Panc1 (cell line): Measurements from ENCODE around the gene CIBAR2. TPM values are rescaled to one million over a fixed set of nuclear protein-coding genes. Genes with fewer than 3 reads are reported as not detected.

Experiments
- ATAC-seq: fragments of 200-7000 bp; cut with Tn5 transposase; 2 replicates; pipeline ENCODE4 v1.9.1; 2020; ENCODE audit warnings: mild to moderate bottlenecking, moderate library complexity
- BruUV-seq: library from RNA; stranded (reverse); fragments of 400-500 nt; replicated peaks from 2 replicates; lab custom pipeline; 2021; lab: Mats Ljungman, UMichigan
- CTCF ChIA-PET: fragments of 300-600 bp; sonication (Branson Sonifier 250); formaldehyde crosslinking; loops from one replicate; lab custom pipeline; 2022; ENCODE audit warnings: antibody characterized with exemption; lab: Charles Lee
- POLR2A ChIA-PET: fragments of 300-600 bp; sonication (Branson Sonifier 250); formaldehyde crosslinking; loops from one replicate; lab custom pipeline; 2022; ENCODE audit warnings: antibody characterized with exemption; lab: Charles Lee
- DNase-seq: peaks from one replicate; pipeline ENCODE4 v3.0.0-alpha.2; 2010; ENCODE audit warnings: low read depth, low spot score
- H3K27ac ChIP-seq: 2 replicates; pipeline ENCODE4 v1.5.1; 2011; ENCODE audit warnings: mild to moderate bottlenecking, low read length, inconsistent platforms
- H3K27me3 ChIP-seq: fragments of 200-500 bp; sonication (Bioruptor generic); 2 replicates; pipeline ENCODE4 v1.6.0; 2014; ENCODE audit warnings: low read length, inconsistent platforms; ENCODE audit not compliant: control insufficient read depth, insufficient read depth
- H3K36me3 ChIP-seq: fragments of 200-500 bp; sonication (Bioruptor generic); 2 replicates; pipeline ENCODE4 v1.5.1; 2014; ENCODE audit warnings: inconsistent platforms, mild to moderate bottlenecking, low read length, moderate library complexity; ENCODE audit not compliant: control insufficient read depth, insufficient read depth
- H3K4me1 ChIP-seq: 2 replicates; pipeline ENCODE4 v1.5.1; 2011; ENCODE audit warnings: inconsistent platforms, mild to moderate bottlenecking, low read length, moderate library complexity; ENCODE audit not compliant: control insufficient read depth, insufficient read depth
- H3K4me3 ChIP-seq, 2 experiments: 2 replicates each; pipeline ENCODE4 v1.5.1; 2011 to 2012; ENCODE audit warnings: low read depth in 2 of 2, low read length in 2 of 2, mild to moderate bottlenecking in 2 of 2, inconsistent platforms in 1 of 2, moderate library complexity in 1 of 2
- H3K9me3 ChIP-seq: fragments of 200-500 bp; sonication (Bioruptor generic); 2 replicates; pipeline ENCODE4 v1.5.1; 2014; ENCODE audit warnings: low read depth, mild to moderate bottlenecking, inconsistent platforms, low read length, moderate library complexity; ENCODE audit not compliant: control insufficient read depth, insufficient read depth
- CTCF ChIP-seq: fragments of 450-650 bp; IDR thresholded peaks from 2 replicates; pipeline ENCODE4 v1.5.1; 2017; ENCODE audit warnings: mild to moderate bottlenecking
- POLR2AphosphoS5 ChIP-seq: IDR thresholded peaks from 2 replicates; pipeline ENCODE4 v1.6.1; 2012; ENCODE audit warnings: mild to moderate bottlenecking, low read depth, low read length, moderate library complexity
- REST ChIP-seq, 2 experiments: IDR thresholded peaks; 2 replicates each; pipeline ENCODE4 v1.6.1; 2011 to 2012; ENCODE audit warnings: low read depth in 2 of 2, control low read depth in 1 of 2, low read length in 1 of 2, mild to moderate bottlenecking in 1 of 2, moderate library complexity in 1 of 2; ENCODE audit not compliant: insufficient read depth in 1 of 2
- SIN3A ChIP-seq: IDR thresholded peaks from 2 replicates; pipeline ENCODE4 v1.6.1; 2012; ENCODE audit warnings: low read depth, mild to moderate bottlenecking, low read length, moderate library complexity, borderline replicate concordance; ENCODE audit not compliant: insufficient read depth
- TCF7L2 ChIP-seq: IDR thresholded peaks from 2 replicates; pipeline ENCODE4 v1.6.1; 2011; ENCODE audit warnings: mild to moderate bottlenecking, low read depth, low read length, inconsistent platforms
- in situ Hi-C: cut with HindIII; loops from 2 replicates; pipeline ENCODE4 v1.10.0; 2016; ENCODE audit warnings: low sequenced_read_pairs, low pct_unique_long_range_greater_than_20kb
- intact Hi-C: fragments of 100-400 bp; cut with micrococcal nuclease; formaldehyde crosslinking; loops from one replicate; pipeline ENCODE4 v1.10.0; 2022; ENCODE audit not compliant: unreplicated experiment
- total RNA-seq: library from RNA; stranded (reverse); gene quantifications from one replicate; pipeline ENCODE4 v1.2.1, GENCODE V29; 2021; ENCODE audit not compliant: unreplicated experiment

The CIBAR2 gene
- total RNA-seq, 1 experiment from 2014 or later, result not detected

GRCh38 chr16:85138073-85138824 lies 26.0 kb upstream of the CIBAR2 start:
- ChIA-PET POLR2A (interaction anchor here (0.7 kb wide), 1 partner anchor 406 kb away, joined by 7 read pairs; no protein-coding TSS in a partner anchor), CTCF (interaction anchor here (0.7 kb wide), 1 partner anchor 9 kb away, joined by 7 read pairs; no protein-coding TSS in a partner anchor)
- TF ChIP-seq SIN3A (no peak), TCF7L2 (no peak), REST (IDR thresholded peaks at IDR 0.05; ENCODE audit: insufficient read depth in 1 of 2, low read depth in 2 of 2, low read length in 1 of 2) (no peak), POLR2AphosphoS5 (no peak), CTCF (no peak)
- no peaks in the 10 kb centered on the region for H3K27me3 ChIP-seq
- DNase-seq (no peak), ATAC-seq (no peak)
- intact Hi-C loops (no loop called here), in situ Hi-C loops (no loop called here)
- no peaks in the 10 kb centered on the region for H3K9me3 ChIP-seq
- H3K36me3 ChIP-seq, result no peaks in the 10 kb centered on the region
- H3K4me3 ChIP-seq, result no peak overlapping the region
- peaks cover 7% of the 10 kb centered on the region; the same call in 1 of the 2 replicates for H3K4me1 ChIP-seq
- no TSS peak for BruUV-seq
- H3K27ac ChIP-seq, result no peak overlapping the region

GRCh38 chr16:85137323-85138072 lies 25.2 kb upstream of the CIBAR2 start:
- no peaks in the 10 kb centered on the region for H3K9me3 ChIP-seq
- H3K4me3 ChIP-seq, result no peak overlapping the region
- H3K4me1 ChIP-seq, result peaks cover 3% of the 10 kb centered on the region; the same call in 1 of the 2 replicates
- no peak for ATAC-seq
- in situ Hi-C loops (no loop called here), intact Hi-C loops (no loop called here)
- no TSS peak for BruUV-seq
- POLR2A ChIA-PET, result no interaction called here
- no peak for DNase-seq
- no peaks in the 10 kb centered on the region for H3K27me3 ChIP-seq
- no peaks in the 10 kb centered on the region for H3K36me3 ChIP-seq
- TF ChIP-seq TCF7L2 (no peak), POLR2AphosphoS5 (no peak), REST (IDR thresholded peaks at IDR 0.05; ENCODE audit: insufficient read depth in 1 of 2, low read depth in 2 of 2, low read length in 1 of 2) (no peak), SIN3A (no peak), CTCF (no peak)
- H3K27ac ChIP-seq, result no peak overlapping the region
- CTCF ChIA-PET, result no interaction called here
